HG03196 (cell line): ENCODE data around the gene SAMD14.

Source experiments
- ATAC-seq: cut with Tn5 transposase; IDR thresholded peaks from one replicate; pipeline ENCODE4 v1.9.1; 2021; ENCODE audit not compliant: unreplicated experiment

Gene SAMD14

GRCh38 chr17:50097926-50098325 lies 32.0 kb downstream of the SAMD14 start:
- no peak for ATAC-seq

- no peak for ATAC-seq
These were observed 32.5 kb downstream of the SAMD14 start for GRCh38 chr17:50097455-50097854.

GRCh38 chr17:50096758-50097157 lies 33.2 kb downstream of the SAMD14 start:
- no peak for ATAC-seq

- ATAC-seq, result no peak
These were observed 33.9 kb downstream of the SAMD14 start for GRCh38 chr17:50096092-50096491.

GRCh38 chr17:50095626-50096037 lies 34.3 kb downstream of the SAMD14 start:
- no peak for ATAC-seq

- peak; percentile 79 for ATAC-seq
These were observed 35.0 kb downstream of the SAMD14 start, which contains the start of gene PDK2 for GRCh38 chr17:50094753-50095619. TSS of gene PDK2 (plus strand) at chr17:50095351. CDS start at chr17:50095436, 85 bp downstream.

GRCh38 chr17:50094243-50094752 lies 35.7 kb downstream of the SAMD14 start:
- no peak for ATAC-seq

- no peak for ATAC-seq
These were observed 36.2 kb downstream of the SAMD14 start for GRCh38 chr17:50093807-50094206.

- no peak for ATAC-seq
These were observed 36.7 kb downstream of the SAMD14 start for GRCh38 chr17:50093246-50093645.

GRCh38 chr17:50091918-50092285 lies 38.1 kb downstream of the SAMD14 start:
- no peak for ATAC-seq

- no peak for ATAC-seq
These were observed 38.7 kb downstream of the SAMD14 start for GRCh38 chr17:50090971-50091917.

- ATAC-seq, result no peak
These were observed 39.9 kb downstream of the SAMD14 start for GRCh38 chr17:50090071-50090470.

- no peak for ATAC-seq
These were observed 40.8 kb downstream of the SAMD14 start for GRCh38 chr17:50088952-50089825.

- ATAC-seq, result no peak
These were observed 42.0 kb downstream of the SAMD14 start for GRCh38 chr17:50087912-50088405.

GRCh38 chr17:50087246-50087911 lies 42.6 kb downstream of the SAMD14 start:
- no peak for ATAC-seq

- no peak for ATAC-seq
These were observed 48.2 kb downstream of the SAMD14 start for GRCh38 chr17:50081757-50082156.

GRCh38 chr17:50080827-50081226 lies 49.1 kb downstream of the SAMD14 start:
- no peak for ATAC-seq

GRCh38 chr17:50080096-50080480 lies 49.9 kb downstream of the SAMD14 start:
- ATAC-seq, result no peak

GRCh38 chr17:50079334-50080095 lies 50.4 kb downstream of the SAMD14 start:
- no peak for ATAC-seq
